HG02870 (cell line): Measurements from ENCODE around the gene ATE1.

ENCODE experiments used
- ATAC-seq: cut with Tn5 transposase; IDR thresholded peaks from one replicate; pipeline ENCODE4 v1.9.1; 2021; ENCODE audit warnings: mild to moderate bottlenecking, moderate library complexity; ENCODE audit not compliant: unreplicated experiment

Gene ATE1

GRCh38 chr10:121741248-121741792 lies 186.5 kb downstream of the ATE1 start:
- no peak for ATAC-seq

GRCh38 chr10:121740069-121740468 lies 187.8 kb downstream of the ATE1 start:
- ATAC-seq = no peak

GRCh38 chr10:121739114-121739513 lies 188.7 kb downstream of the ATE1 start:
- no peak for ATAC-seq

- ATAC-seq = no peak
Observed at GRCh38 chr10:121736315-121737130, 191.3 kb downstream of the ATE1 start.

- no peak for ATAC-seq
Observed at GRCh38 chr10:121735263-121735662, 192.6 kb downstream of the ATE1 start.

- no peak for ATAC-seq
Observed at GRCh38 chr10:121734589-121735045, 193.2 kb downstream of the ATE1 start.

GRCh38 chr10:121732656-121733445 lies 195.0 kb downstream of the ATE1 start:
- ATAC-seq = no peak

GRCh38 chr10:121732172-121732571 lies 195.7 kb downstream of the ATE1 start:
- ATAC-seq = no peak

GRCh38 chr10:121724282-121724681 lies 203.5 kb downstream of the ATE1 start:
- no peak for ATAC-seq

GRCh38 chr10:121722665-121723064 lies 205.2 kb downstream of the ATE1 start:
- no peak for ATAC-seq

- ATAC-seq = no peak
Observed at GRCh38 chr10:121721257-121721656, 206.6 kb downstream of the ATE1 start.

- ATAC-seq = no peak
Observed at GRCh38 chr10:121715969-121716368, 211.9 kb downstream of the ATE1 start.

GRCh38 chr10:121715076-121715475 lies 212.8 kb downstream of the ATE1 start:
- no peak for ATAC-seq

- ATAC-seq = no peak
Observed at GRCh38 chr10:121713486-121713885, 214.3 kb downstream of the ATE1 start.

GRCh38 chr10:121710971-121711370 lies 216.9 kb downstream of the ATE1 start:
- ATAC-seq = no peak

GRCh38 chr10:121710207-121710606 lies 217.6 kb downstream of the ATE1 start:
- ATAC-seq = no peak

- no peak for ATAC-seq
Observed at GRCh38 chr10:121709675-121710073, 218.2 kb downstream of the ATE1 start.

GRCh38 chr10:121708728-121709674 lies 218.8 kb downstream of the ATE1 start:
- no peak for ATAC-seq

- ATAC-seq = no peak
Observed at GRCh38 chr10:121702351-121703320, 225.2 kb downstream of the ATE1 start.
